Caco-2 (cell line): ENCODE results near the gene AGAP1. TPM values are rescaled to one million over a fixed set of nuclear protein-coding genes. Genes with fewer than 3 reads are reported as not detected.

ENCODE experiments used
- BruUV-seq: library from RNA; stranded (reverse); fragments of 400-500 nt; replicated peaks from 2 replicates; lab custom pipeline; 2021; lab: Mats Ljungman, UMichigan
- CTCF ChIA-PET: fragments of 300-600 bp; sonication (Branson Sonifier 250); formaldehyde crosslinking; loops from one replicate; lab custom pipeline; 2022; ENCODE audit warnings: antibody characterized with exemption; lab: Charles Lee
- POLR2A ChIA-PET: fragments of 300-600 bp; sonication (Branson Sonifier 250); formaldehyde crosslinking; loops from one replicate; lab custom pipeline; 2022; ENCODE audit warnings: antibody characterized with exemption; lab: Charles Lee
- DNase-seq, 2 experiments: peaks; one replicate each; pipeline versions ENCODE4 v3.0.0 to v3.0.0-alpha.2; 2020 to 2022
- H3K27me3 ChIP-seq: replicated peaks from 2 replicates; pipeline ENCODE4 v1.6.0; 2011; ENCODE audit warnings: low read length; ENCODE audit not compliant: control insufficient read depth, insufficient read depth
- H3K36me3 ChIP-seq: 2 replicates; pipeline ENCODE4 v1.5.1; 2011; ENCODE audit warnings: low read length; ENCODE audit not compliant: control insufficient read depth, insufficient read depth
- H3K4me1 ChIP-seq: fragments of 250-450 bp; sonication (Bioruptor Pico); 2 replicates; pipeline ENCODE4 v1.5.1; 2020; ENCODE audit warnings: mild to moderate bottlenecking
- H3K4me3 ChIP-seq: 2 replicates; pipeline ENCODE4 v1.5.1; 2011; ENCODE audit warnings: low read depth, mild to moderate bottlenecking, control low read depth, low read length
- H3K9me3 ChIP-seq: fragments of 250-450 bp; sonication (Bioruptor Pico); 2 replicates; pipeline ENCODE4 v1.5.1; 2020; ENCODE audit warnings: mild to moderate bottlenecking, moderate library complexity
- H3K27ac Mint-ChIP-seq: one replicate; pipeline ENCODE4 v1.8.0; 2022; ENCODE audit warnings: mixed read lengths; ENCODE audit not compliant: unreplicated experiment
- H3K27me3 Mint-ChIP-seq: one replicate; pipeline ENCODE4 v1.8.0; 2022; ENCODE audit warnings: mixed read lengths; ENCODE audit not compliant: insufficient read depth, unreplicated experiment
- H3K36me3 Mint-ChIP-seq: one replicate; pipeline ENCODE4 v1.8.0; 2022; ENCODE audit warnings: mild to moderate bottlenecking, mixed read lengths; ENCODE audit not compliant: insufficient read depth, unreplicated experiment
- H3K4me1 Mint-ChIP-seq: one replicate; pipeline ENCODE4 v1.8.0; 2022; ENCODE audit warnings: low read depth, mixed read lengths; ENCODE audit not compliant: unreplicated experiment
- H3K4me3 Mint-ChIP-seq: one replicate; pipeline ENCODE4 v1.8.0; 2022; ENCODE audit warnings: mild to moderate bottlenecking, moderate library complexity, mixed read lengths; ENCODE audit not compliant: unreplicated experiment
- H3K9me3 Mint-ChIP-seq: one replicate; pipeline ENCODE4 v1.8.0; 2022; ENCODE audit warnings: mixed read lengths; ENCODE audit not compliant: unreplicated experiment
- CTCF ChIP-seq, 2 experiments: fragments of 200-600 bp in 1 of 2; IDR thresholded peaks; 1 replicate in 1 of 2; 2 replicates in 1 of 2; pipeline versions ENCODE4 v1.5.1 to v1.8.0; 2011 to 2022; ENCODE audit warnings: antibody characterized with exemption in 1 of 2, control low read depth in 1 of 2, inconsistent platforms in 1 of 2, low read depth in 1 of 2, low read length in 1 of 2, mild to moderate bottlenecking in 1 of 2, moderate library complexity in 1 of 2; ENCODE audit not compliant: insufficient read depth in 1 of 2, severe bottlenecking in 1 of 2, unreplicated experiment in 1 of 2
- intact Hi-C: fragments of 100-400 bp; cut with micrococcal nuclease; formaldehyde crosslinking; loops from one replicate; pipeline ENCODE4 v1.10.0; 2022; ENCODE audit not compliant: unreplicated experiment
- total RNA-seq: library from RNA; stranded (reverse); gene quantifications from 2 replicates; pipeline ENCODE4 v1.2.3, GENCODE V29; 2022

AGAP1 gene
- total RNA-seq, 1 experiment from 2014 or later: 41.7 TPM

GRCh38 chr2:235977445-235977844 is 483.6 kb downstream of the AGAP1 start:
- H3K9me3 ChIP-seq: no peaks in the 10 kb centered on the region
- no peaks in the 10 kb centered on the region for H3K27me3 ChIP-seq
- no peak overlapping the region for H3K27ac Mint-ChIP-seq
- DNase-seq: no peak
- H3K36me3 Mint-ChIP-seq: peaks cover 14% of the 10 kb centered on the region
- intact Hi-C loops: no loop called here
- POLR2A ChIA-PET: no interaction called here
- CTCF ChIA-PET: no interaction called here
- H3K4me3 ChIP-seq: no peak overlapping the region
- no TSS peak for BruUV-seq
- H3K27me3 Mint-ChIP-seq: no peaks in the 10 kb centered on the region
- TF ChIP-seq CTCF (IDR thresholded peaks at IDR 0.05; ENCODE audit: insufficient read depth in 1 of 2, low read depth in 1 of 2, low read length in 1 of 2, severe bottlenecking in 1 of 2, unreplicated experiment in 1 of 2): no peak
- H3K4me1 ChIP-seq: no peaks in the 10 kb centered on the region
- H3K36me3 ChIP-seq: no peaks in the 10 kb centered on the region
- H3K4me1 Mint-ChIP-seq: no peaks in the 10 kb centered on the region
- no peaks in the 10 kb centered on the region for H3K9me3 Mint-ChIP-seq
- H3K4me3 Mint-ChIP-seq: no peak overlapping the region

DNA sequence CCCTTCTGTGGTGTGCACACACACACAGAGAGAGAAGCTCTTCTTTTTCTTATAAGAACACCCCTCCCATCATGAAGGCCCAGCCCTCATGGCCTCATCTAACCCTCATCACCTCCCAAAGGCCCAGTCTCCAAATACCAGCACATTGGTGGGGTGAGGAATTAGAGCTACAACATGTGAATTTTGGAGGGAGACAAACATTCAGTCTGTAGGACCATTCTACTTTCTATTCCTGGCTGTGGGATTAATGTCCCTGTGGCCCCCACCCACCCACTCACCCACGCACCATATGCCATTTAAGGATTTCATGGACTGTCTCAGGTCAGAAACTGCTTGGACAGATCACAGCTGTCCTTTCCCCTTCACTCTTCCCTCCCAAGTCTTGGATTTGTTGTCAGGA is 484.2 kb downstream of the AGAP1 start:
- no peaks in the 10 kb centered on the region for H3K4me1 ChIP-seq
- POLR2A ChIA-PET: no interaction called here
- H3K36me3 ChIP-seq: no peaks in the 10 kb centered on the region
- H3K27ac Mint-ChIP-seq: no peak overlapping the region
- CTCF ChIA-PET: no interaction called here
- intact Hi-C loops: no loop called here
- no peaks in the 10 kb centered on the region for H3K9me3 Mint-ChIP-seq
- no peak for DNase-seq
- no peaks in the 10 kb centered on the region for H3K9me3 ChIP-seq
- H3K4me3 ChIP-seq: no peak overlapping the region
- TF ChIP-seq CTCF (IDR thresholded peaks at IDR 0.05; ENCODE audit: insufficient read depth in 1 of 2, low read depth in 1 of 2, low read length in 1 of 2, severe bottlenecking in 1 of 2, unreplicated experiment in 1 of 2): no peak
- H3K27me3 Mint-ChIP-seq: no peaks in the 10 kb centered on the region
- no TSS peak for BruUV-seq
- no peaks in the 10 kb centered on the region for H3K4me1 Mint-ChIP-seq
- H3K27me3 ChIP-seq: no peaks in the 10 kb centered on the region
- peaks cover 11% of the 10 kb centered on the region for H3K36me3 Mint-ChIP-seq
- H3K4me3 Mint-ChIP-seq: no peak overlapping the region

DNA sequence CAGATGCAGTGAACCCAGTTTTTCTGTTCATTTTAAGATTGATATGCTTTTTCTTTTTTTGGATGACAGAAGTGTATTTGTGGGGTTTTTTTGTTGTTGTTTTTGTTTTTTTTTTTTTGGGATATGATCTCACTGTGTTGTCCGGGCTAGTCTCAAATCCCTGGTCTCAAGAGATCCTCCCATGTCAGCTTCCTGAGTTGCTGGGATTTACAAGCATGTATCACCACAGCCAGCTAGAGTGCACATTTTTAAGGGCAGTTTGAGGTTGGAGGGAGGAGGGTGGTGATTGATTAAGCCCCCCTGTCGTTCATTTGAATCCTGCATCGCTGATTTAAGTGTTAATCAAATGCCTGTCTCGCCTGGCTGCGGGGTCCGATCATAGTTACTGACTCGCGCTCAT is 485.2 kb downstream of the AGAP1 start:
- no TSS peak for BruUV-seq
- Mint-ChIP-seq H3K9me3 (no peaks in the 10 kb centered on the region), H3K4me1 (no peaks in the 10 kb centered on the region), H3K27ac (no peak overlapping the region), H3K36me3 (peaks cover 15% of the 10 kb centered on the region), H3K27me3 (no peaks in the 10 kb centered on the region), H3K4me3 (no peak overlapping the region)
- TF ChIP-seq CTCF (IDR thresholded peaks at IDR 0.05; ENCODE audit: insufficient read depth in 1 of 2, low read depth in 1 of 2, low read length in 1 of 2, severe bottlenecking in 1 of 2, unreplicated experiment in 1 of 2): no peak
- no peak for DNase-seq
- intact Hi-C loops: no loop called here
- ChIA-PET POLR2A (no interaction called here), CTCF (no interaction called here)
- Histone ChIP-seq H3K4me1 (no peaks in the 10 kb centered on the region), H3K9me3 (no peaks in the 10 kb centered on the region), H3K4me3 (no peak overlapping the region), H3K27me3 (no peaks in the 10 kb centered on the region), H3K36me3 (no peaks in the 10 kb centered on the region)
